ENCODE measurements around the gene KDM7A.

GRCh38 chr7:140036224-140036962 is 140.4 kb downstream of the KDM7A start:
- TF ChIP-seq LEF1 (IDR thresholded peaks at IDR 0.05; ENCODE audit: borderline replicate concordance): no peak
- TF ChIP-seq FOXA1 (IDR thresholded peaks at IDR 0.05): no peak
- TF ChIP-seq SP1 (IDR thresholded peaks at IDR 0.05): no peak
- no peak for TF ChIP-seq FOXK2 (IDR thresholded peaks at IDR 0.05)
- TF ChIP-seq SUZ12 (IDR thresholded peaks at IDR 0.05): no peak
- TF ChIP-seq ELF4 (IDR thresholded peaks at IDR 0.05): no peak
- TF ChIP-seq FOXM1 (IDR thresholded peaks at IDR 0.05; ENCODE audit: borderline replicate concordance): no peak
- TF ChIP-seq ARNT (IDR thresholded peaks at IDR 0.05): no peak
- no peak for TF ChIP-seq HDGF (IDR thresholded peaks at IDR 0.05; ENCODE audit: borderline replicate concordance)
- TF ChIP-seq BHLHE40 (IDR thresholded peaks at IDR 0.05; ENCODE audit: borderline replicate concordance): no peak
- no peak for TF ChIP-seq ZNF384 (IDR thresholded peaks at IDR 0.05)
